Inflammatory macrophage treated with lipopolysaccharide for 4 hours (primary cell): Measurements from ENCODE around the gene PMS1.
A peak's percentile ranks its signal among the peaks of the same experiment; 100 is the strongest.
"Not testable (repeated sequence)": the region's sequence is repeated elsewhere in the genome, so short reads cannot be mapped to it uniquely, and the experiment has no call there.

Experiments
- DNase-seq: peaks from one replicate; pipeline ENCODE4 v3.0.0-alpha.2; 2020

Gene PMS1

GRCh38 chr2:189866296-189866695 is 82.0 kb downstream of the PMS1 start:
- no peak for DNase-seq

GRCh38 chr2:189868896-189869295 is 84.6 kb downstream of the PMS1 start:
- no peak for DNase-seq

- DNase-seq: peak; percentile 62
Measured at GRCh38 chr2:189870381-189871085, 86.3 kb downstream of the PMS1 start.

- no peak for DNase-seq
Measured at GRCh38 chr2:189873696-189874095, 89.4 kb downstream of the PMS1 start.

- peak; percentile 88 for DNase-seq
Measured at GRCh38 chr2:189874586-189875320, 90.5 kb downstream of the PMS1 start.

- DNase-seq: peak; percentile 71
Measured at GRCh38 chr2:189876271-189876670, 92.0 kb downstream of the PMS1 start.

GRCh38 chr2:189879716-189880081 is 95.4 kb downstream of the PMS1 start:
- DNase-seq: no peak

- no peak for DNase-seq
Measured at GRCh38 chr2:189880429-189880828, 96.2 kb downstream of the PMS1 start.

- no peak for DNase-seq
Measured at GRCh38 chr2:189880832-189881492, 96.7 kb downstream of the PMS1 start.

- DNase-seq: no peak
Measured at GRCh38 chr2:189885368-189885767, 101.1 kb downstream of the PMS1 start.

- not testable (repeated sequence) for DNase-seq
Measured at GRCh38 chr2:189892546-189893294, 108.5 kb downstream of the PMS1 start.

- DNase-seq: no peak
Measured at GRCh38 chr2:189896809-189897208, 112.6 kb downstream of the PMS1 start.

GRCh38 chr2:189899101-189899500 is 114.9 kb downstream of the PMS1 start:
- DNase-seq: no peak

- DNase-seq: no peak
Measured at GRCh38 chr2:189900726-189901125, 116.5 kb downstream of the PMS1 start.

- DNase-seq: no peak
Measured at GRCh38 chr2:189901664-189902063, 117.4 kb downstream of the PMS1 start.

- no peak for DNase-seq
Measured at GRCh38 chr2:189913821-189914220, 129.6 kb downstream of the PMS1 start.

GRCh38 chr2:189916651-189917050 is 132.4 kb downstream of the PMS1 start:
- no peak for DNase-seq
